ENCODE data around the gene PLEKHO1.

GRCh38 chr1:150173141-150173585 lies 23.4 kb downstream of the PLEKHO1 start:
- TF ChIP-seq CTCF (IDR thresholded peaks at IDR 0.05) (no peak), POLR2A (IDR thresholded peaks at IDR 0.05) (no peak)

All from adrenal gland (tissue), 5 donors.